ENCODE results near the gene ADAMTS8. TPM values are rescaled to one million over a fixed set of nuclear protein-coding genes. Genes with fewer than 3 reads are reported as not detected.

The ADAMTS8 gene
- total and polyA plus RNA-seq, 10 of the 15 experiments (the other 5 are each of a cell fraction or from before 2014, with no cell fraction given): not detected

GRCh38 chr11:130420478-130421198, 7.8 kb downstream of the ADAMTS8 start:
- no peak for DNase-seq (ENCODE audit: low read depth, low spot score)
- 9% methylated on average over 14 of the region's 14 CpGs for WGBS (ENCODE audit: insufficient coverage, insufficient replicate concordance, low lambda C conversion rate, missing lambda C conversion rate)
- in situ Hi-C loops (cut with MboI): loop anchor here (10.0 kb wide), 1 partner anchor 206 kb away; no protein-coding TSS in a partner anchor

More at GRCh38 chr11:130420478-130421198, 7.8 kb downstream of the ADAMTS8 start:
- H3K79me2 ChIP-seq (ENCODE audit: control insufficient read depth, insufficient read depth, low read length): no peaks in the 10 kb centered on the region
- no peaks in the 10 kb centered on the region for H3K9me3 ChIP-seq (replicated peaks; ENCODE audit: control insufficient read depth, insufficient read depth, low read length)
- H4K20me1 ChIP-seq (ENCODE audit: control insufficient read depth, insufficient read depth): no peaks in the 10 kb centered on the region; the same call in 1 of the 2 replicates
- POLR2A ChIA-PET: no interaction called here
- FAIRE-seq: no peak
- CTCF ChIA-PET: interaction anchor here (0.8 to 1.5 kb wide), 3 partner anchors 11 to 204 kb away, joined by 3 to 5 read pairs (median 5); no protein-coding TSS in a partner anchor
- TF ChIP-seq RB1 (IDR thresholded peaks at IDR 0.05; ENCODE audit: borderline replicate concordance): no peak
- TF ChIP-seq MEF2B (IDR thresholded peaks at IDR 0.05; ENCODE audit: partially characterized antibody, poor library complexity, severe bottlenecking): no peak
- TF ChIP-seq ATF7 (IDR thresholded peaks at IDR 0.05; ENCODE audit: low read depth): no peak
- no peak for TF ChIP-seq ZNF687 (IDR thresholded peaks at IDR 0.05)
- no peak for TF ChIP-seq CHD1 (IDR thresholded peaks at IDR 0.05; ENCODE audit: low read depth, low read length)
- no peak for TF ChIP-seq CUX1 (IDR thresholded peaks at IDR 0.05; ENCODE audit: insufficient replicate concordance, low read depth, low read length)
- no peak for TF ChIP-seq RAD51 (IDR thresholded peaks at IDR 0.05)
- no peak overlapping the region for H3K9ac ChIP-seq (ENCODE audit: control insufficient read depth, insufficient read depth, low read length)
- H3K4me2 ChIP-seq (ENCODE audit: control insufficient read depth, insufficient read depth): no peak overlapping the region
- no peaks in the 10 kb centered on the region for H3K4me1 ChIP-seq (ENCODE audit: control insufficient read depth, insufficient read depth, low read length)
- H3K36me3 ChIP-seq (ENCODE audit: control insufficient read depth in 2 of 2, insufficient read depth in 2 of 2, low read length in 1 of 2): no peaks in the 10 kb centered on the region
- H3K27me3 ChIP-seq (replicated peaks in 1 of 2; ENCODE audit: control insufficient read depth in 2 of 2, insufficient read depth in 2 of 2, low read length in 1 of 2): peaks cover 5 to 8% of the 10 kb centered on the region in 2 experiments; a peak in 3 of 4 replicates
- ATAC-seq: no peak
- SMC1A ChIA-PET (ENCODE audit: uncharacterized antibody, unreplicated experiment): no interaction called here
- RAD21 ChIA-PET (ENCODE audit: unreplicated experiment): no interaction called here
- intact Hi-C loops (cut with micrococcal nuclease; ENCODE audit: unreplicated experiment): no loop called here
- BruUV-seq (replicated peaks): no TSS peak
- no peak overlapping the region for H3K4me3 ChIP-seq
- H3K27ac ChIP-seq (ENCODE audit: control insufficient read depth, insufficient read depth): no peak overlapping the region
- no peak overlapping the region for H2AFZ ChIP-seq (ENCODE audit: control insufficient read depth, low read depth, low read length)
